ENCODE results near the gene NHLRC4. TPM values are rescaled to one million over a fixed set of nuclear protein-coding genes. Genes with fewer than 3 reads are reported as not detected.

NHLRC4 gene
- total RNA-seq, 1 experiment from 2014 or later = 4.0 TPM

DNA sequence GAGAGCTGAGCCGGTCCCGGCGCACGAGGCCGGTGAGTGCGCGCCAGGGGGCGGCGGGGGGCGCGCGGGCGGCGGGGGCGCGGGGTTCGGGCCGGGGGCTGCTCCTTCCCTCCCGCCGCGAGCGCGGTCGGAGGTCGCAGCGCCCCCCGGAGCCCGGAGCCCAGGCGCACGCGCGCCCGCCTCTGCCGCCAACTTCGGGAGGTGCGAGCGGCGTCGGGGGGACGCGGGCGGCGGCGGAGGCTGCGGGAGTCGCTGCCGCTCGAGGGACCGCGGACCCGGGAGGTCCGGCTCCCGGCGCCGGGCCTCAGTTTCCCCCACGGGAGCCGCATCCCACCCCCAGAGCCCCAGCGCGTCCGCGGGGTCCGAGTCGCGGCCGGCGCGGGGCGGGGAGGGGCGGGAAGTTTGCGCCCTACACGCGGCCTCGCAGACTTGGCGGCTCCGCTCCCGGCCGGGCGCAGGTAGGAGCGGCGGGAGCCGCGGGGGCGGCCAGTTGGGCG lies 6.6 kb upstream of the NHLRC4 start, which contains the start of gene PRR35:
Gene PRR35, plus strand, starts transcription at position 191 of the 497 bp plus-strand sequence. CDS start 2,901 bp downstream, outside the sequence.
- POLR2A ChIA-PET = no interaction called here
- Histone ChIP-seq H3K9me3 (ENCODE audit: control insufficient read depth, insufficient read depth, low read depth, low read length) (no peaks in the 10 kb centered on the region), H3K27me3 (ENCODE audit: control insufficient read depth, insufficient read depth, low read length) (no peaks in the 10 kb centered on the region), H3K4me3 (ENCODE audit: low read depth in 2 of 2, low read length in 2 of 2) (peak within 1 kb of the TSS; percentile 18 to 25; a peak in 3 of 4 replicates), H3K36me3 (ENCODE audit: control insufficient read depth, insufficient read depth, low read length) (no peaks in the 10 kb centered on the region), H3K4me1 (ENCODE audit: control insufficient read depth, insufficient read depth, low read length) (peaks cover 36% of the 10 kb centered on the region), H3K27ac (ENCODE audit: low read length) (no peak within 1 kb of the TSS)
- in situ Hi-C loops (cut with HindIII; ENCODE audit: low pct_unique_long_range_greater_than_20kb, low sequenced_read_pairs) = no loop called here
- no peak for DNase-seq (ENCODE audit: low read depth, low spot score)
- intact Hi-C loops (cut with micrococcal nuclease; ENCODE audit: unreplicated experiment) = no loop called here
- CTCF ChIA-PET = no interaction called here
- ATAC-seq = no peak
- no TSS peak for BruUV-seq (replicated peaks)
- no peak for TF ChIP-seq REST (IDR thresholded peaks at IDR 0.05; ENCODE audit: insufficient read depth in 1 of 2, low read depth in 2 of 2, low read length in 1 of 2)
- TF ChIP-seq, protein P1, sequence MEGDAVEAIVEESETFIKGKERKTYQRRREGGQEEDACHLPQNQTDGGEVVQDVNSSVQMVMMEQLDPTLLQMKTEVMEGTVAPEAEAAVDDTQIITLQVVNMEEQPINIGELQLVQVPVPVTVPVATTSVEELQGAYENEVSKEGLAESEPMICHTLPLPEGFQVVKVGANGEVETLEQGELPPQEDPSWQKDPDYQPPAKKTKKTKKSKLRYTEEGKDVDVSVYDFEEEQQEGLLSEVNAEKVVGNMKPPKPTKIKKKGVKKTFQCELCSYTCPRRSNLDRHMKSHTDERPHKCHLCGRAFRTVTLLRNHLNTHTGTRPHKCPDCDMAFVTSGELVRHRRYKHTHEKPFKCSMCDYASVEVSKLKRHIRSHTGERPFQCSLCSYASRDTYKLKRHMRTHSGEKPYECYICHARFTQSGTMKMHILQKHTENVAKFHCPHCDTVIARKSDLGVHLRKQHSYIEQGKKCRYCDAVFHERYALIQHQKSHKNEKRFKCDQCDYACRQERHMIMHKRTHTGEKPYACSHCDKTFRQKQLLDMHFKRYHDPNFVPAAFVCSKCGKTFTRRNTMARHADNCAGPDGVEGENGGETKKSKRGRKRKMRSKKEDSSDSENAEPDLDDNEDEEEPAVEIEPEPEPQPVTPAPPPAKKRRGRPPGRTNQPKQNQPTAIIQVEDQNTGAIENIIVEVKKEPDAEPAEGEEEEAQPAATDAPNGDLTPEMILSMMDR (IDR thresholded peaks at IDR 0.05) = no peak
- no peak for TF ChIP-seq POLR2AphosphoS5 (IDR thresholded peaks at IDR 0.05; ENCODE audit: low read depth, low read length)
- TF ChIP-seq SIN3A (IDR thresholded peaks at IDR 0.05; ENCODE audit: borderline replicate concordance, insufficient read depth, low read depth, low read length) = no peak
- TF ChIP-seq TCF7L2 (IDR thresholded peaks at IDR 0.05; ENCODE audit: low read depth, low read length) = no peak

DNA sequence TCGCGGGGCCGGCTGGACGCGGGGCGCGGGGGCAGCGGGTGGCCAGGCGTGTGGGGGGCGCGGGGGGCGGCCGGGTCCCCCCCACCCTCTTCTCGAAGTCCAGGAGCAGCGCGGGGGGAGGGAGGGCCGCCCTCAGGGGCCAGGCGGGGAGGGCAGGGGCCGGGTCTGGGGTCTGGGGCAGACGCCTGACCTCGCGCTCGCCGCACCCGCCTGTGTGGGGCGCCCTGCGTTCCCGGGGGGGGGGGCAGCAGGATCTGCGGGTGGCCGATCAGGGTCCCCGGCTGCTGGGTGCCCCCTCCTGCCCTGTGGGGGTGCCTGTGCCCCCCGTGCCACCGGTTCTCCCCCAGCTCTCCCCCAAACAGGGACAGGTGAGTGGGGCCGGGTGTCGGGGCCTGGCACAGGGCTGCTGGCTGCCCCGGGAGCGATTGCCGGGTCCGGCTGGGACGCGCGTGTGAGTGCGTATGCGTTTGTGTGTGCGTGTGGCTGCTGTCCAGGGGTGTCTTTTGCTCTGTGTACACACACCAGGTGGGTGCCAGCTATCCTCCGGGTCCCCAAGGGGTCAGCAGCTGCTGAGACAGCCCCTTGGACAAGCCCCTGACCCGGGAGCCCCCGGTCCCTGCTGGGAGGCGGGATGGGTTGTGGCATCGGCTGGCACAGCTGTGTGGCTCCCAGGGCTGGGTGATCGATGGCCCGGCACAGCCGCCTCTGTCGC lies 5.9 kb upstream of the NHLRC4 start:
- no peaks in the 10 kb centered on the region for H3K9me3 ChIP-seq (ENCODE audit: control insufficient read depth, insufficient read depth, low read depth, low read length)
- 0 out of 4 replicates have a peak overlapping the region, but pooled peaks of 1 of the 2 experiments have one; percentile 7 for H3K4me3 ChIP-seq (ENCODE audit: low read depth in 2 of 2, low read length in 2 of 2)
- no peaks in the 10 kb centered on the region for H3K27me3 ChIP-seq (ENCODE audit: control insufficient read depth, insufficient read depth, low read length)
- no peak overlapping the region for H3K27ac ChIP-seq (ENCODE audit: low read length)
- DNase-seq (ENCODE audit: low read depth, low spot score) = no peak
- intact Hi-C loops (cut with micrococcal nuclease; ENCODE audit: unreplicated experiment) (no loop called here), in situ Hi-C loops (cut with HindIII; ENCODE audit: low pct_unique_long_range_greater_than_20kb, low sequenced_read_pairs) (no loop called here)
- ATAC-seq = no peak
- BruUV-seq (replicated peaks) = no TSS peak
- ChIA-PET CTCF (no interaction called here), POLR2A (interaction anchor here (0.5 kb wide), 1 partner anchor 47 kb away, joined by 3 read pairs; no protein-coding TSS in a partner anchor)
- peaks cover 38% of the 10 kb centered on the region for H3K4me1 ChIP-seq (ENCODE audit: control insufficient read depth, insufficient read depth, low read length)
- TF ChIP-seq SIN3A (IDR thresholded peaks at IDR 0.05; ENCODE audit: borderline replicate concordance, insufficient read depth, low read depth, low read length) = no peak
- TF ChIP-seq POLR2AphosphoS5 (IDR thresholded peaks at IDR 0.05; ENCODE audit: low read depth, low read length) = no peak
- TF ChIP-seq REST (IDR thresholded peaks at IDR 0.05; ENCODE audit: insufficient read depth in 1 of 2, low read depth in 2 of 2, low read length in 1 of 2) = no peak
- TF ChIP-seq TCF7L2 (IDR thresholded peaks at IDR 0.05; ENCODE audit: low read depth, low read length) = no peak
- TF ChIP-seq, protein P1 (IDR thresholded peaks at IDR 0.05) = no peak
- H3K36me3 ChIP-seq (ENCODE audit: control insufficient read depth, insufficient read depth, low read length) = no peaks in the 10 kb centered on the region
